Esophagus squamous epithelium (tissue), 5 donors: Measurements from ENCODE around the gene HOXC13. TPM values are rescaled to one million over a fixed set of nuclear protein-coding genes. Genes with fewer than 3 reads are reported as not detected.

Experiments used
- DNase-seq: peaks from one replicate; lab custom pipeline; 2025; lab: John Stamatoyannopoulos, UW
- H3K27ac ChIP-seq, 4 donors: fragments of 200-600 bp; sonication (generic); one replicate each; pipeline ENCODE4 v1.5.1; 2016 to 2019; ENCODE audit warnings: mild to moderate bottlenecking in 1 of 4
- H3K27me3 ChIP-seq, 4 donors: fragments of 200-600 bp; sonication (generic); 1 replicate in 3 of 4; 2 replicates in 1 of 4; pipeline versions ENCODE4 v1.5.1 to v1.6.0; 2017 to 2021; ENCODE audit warnings: antibody characterized with exemption in 1 of 4
- H3K36me3 ChIP-seq, 3 donors: fragments of 200-600 bp; sonication (generic); one replicate each; pipeline ENCODE4 v1.5.1; 2016 to 2019
- H3K4me1 ChIP-seq, 3 donors: fragments of 200-600 bp; sonication (generic); one replicate each; pipeline ENCODE4 v1.5.1; 2017 to 2019
- H3K4me3 ChIP-seq, 4 donors: fragments of 200-600 bp; sonication (generic); 1 replicate in 3 of 4; 2 replicates in 1 of 4; pipeline ENCODE4 v1.5.1; 2016 to 2019; ENCODE audit warnings: mild to moderate bottlenecking in 2 of 4, moderate library complexity in 1 of 4
- H3K9me3 ChIP-seq, 3 donors: fragments of 200-600 bp; sonication (generic); one replicate each; pipeline ENCODE4 v1.5.1; 2016 to 2019
- CTCF ChIP-seq, 6 experiments: fragments of 450-650 bp in 4 of 6; fragments of 200-600 bp in 2 of 6; sonication (generic) in 2 of 6; IDR thresholded peaks; one replicate each; pipeline ENCODE4 v1.5.1; 2016 to 2019; ENCODE audit warnings: antibody characterized with exemption in 6 of 6, mild to moderate bottlenecking in 4 of 6, moderate library complexity in 4 of 6
- POLR2A ChIP-seq, 4 donors: fragments of 450-650 bp; IDR thresholded peaks; one replicate each; pipeline ENCODE4 v1.6.1; 2017; ENCODE audit warnings: antibody characterized with exemption in 4 of 4, mild to moderate bottlenecking in 4 of 4, moderate library complexity in 3 of 4
- WGBS, 2 donors: methylation state at CpG; one replicate each; pipeline ENCODE4 v1.1.5; 2018; 5-methylcytosine and 5-hydroxymethylcytosine counted together
- intact Hi-C: fragments of 100-400 bp; cut with DNase I; formaldehyde crosslinking; loops from one replicate; pipeline ENCODE4 v1.15.0; 2022
- total RNA-seq, 4 donors: library from RNA; depleted of rRNA; stranded (reverse); fragments of >200 nt; gene quantifications; one replicate each; pipeline ENCODE4 v1.1.0, GENCODE V29; 2016
- donor health status: DM: yes; HTN: yes; CAD: no.

HOXC13 gene
- total RNA-seq, 4 donors from 2014 or later = 0.83 TPM; not detected in 3

- 12 to 20% methylated on average over 25 to 40 of the region's 51 CpGs for WGBS, 2 donors
- Histone ChIP-seq H3K9me3 (no peaks in the 10 kb centered on the region), H3K4me1 (peaks cover 0 to 6% (median 0%) of the 10 kb centered on the region in 3 donors), H3K36me3 (no peaks in the 10 kb centered on the region), H3K27me3 (peaks cover 21 to 100% (median 49%) of the 10 kb centered on the region in 4 donors), H3K27ac (no peak overlapping the region), H3K4me3 (no peak overlapping the region)
- TF ChIP-seq CTCF (IDR thresholded peaks at IDR 0.05) (no peak), POLR2A (IDR thresholded peaks at IDR 0.05) (no peak)
- DNase-seq = no peak
- intact Hi-C loops = no loop called here
Measured at GRCh38 chr12:53944907-53945847, 6.5 kb downstream of the HOXC13 start.

- Histone ChIP-seq H3K27ac (no peak overlapping the region), H3K36me3 (no peaks in the 10 kb centered on the region), H3K9me3 (no peaks in the 10 kb centered on the region), H3K4me1 (peaks cover 0 to 22% (median 0%) of the 10 kb centered on the region in 3 donors), H3K27me3 (peaks cover 39 to 100% (median 65%) of the 10 kb centered on the region in 4 donors), H3K4me3 (no peak overlapping the region)
- TF ChIP-seq CTCF (IDR thresholded peaks at IDR 0.05) (no peak), POLR2A (IDR thresholded peaks at IDR 0.05) (no peak)
- no peak for DNase-seq
- intact Hi-C loops = no loop called here
Measured at GRCh38 chr12:53947743-53948142, 9.1 kb downstream of the HOXC13 start.

GRCh38 chr12:53948650-53949593 is 10.3 kb downstream of the HOXC13 start:
- no peak overlapping the region for H3K4me3 ChIP-seq
- H3K27ac ChIP-seq = no peak overlapping the region
- H3K36me3 ChIP-seq = no peaks in the 10 kb centered on the region
- intact Hi-C loops = no loop called here
- WGBS, 2 donors = 46 to 52% methylated on average over 3 of the region's 9 CpGs
- H3K4me1 ChIP-seq = peaks cover 0 to 28% (median 5%) of the 10 kb centered on the region in 3 donors
- no peak for DNase-seq
- TF ChIP-seq CTCF (IDR thresholded peaks at IDR 0.05) (no peak), POLR2A (IDR thresholded peaks at IDR 0.05) (no peak)
- peaks cover 51 to 100% (median 72%) of the 10 kb centered on the region in 4 donors for H3K27me3 ChIP-seq
- H3K9me3 ChIP-seq = no peaks in the 10 kb centered on the region

GRCh38 chr12:53949631-53950436 is 11.2 kb downstream of the HOXC13 start:
- no peaks in the 10 kb centered on the region for H3K36me3 ChIP-seq
- WGBS, 2 donors = 9% methylated on average over 15 of the region's 34 CpGs
- no peaks in the 10 kb centered on the region for H3K9me3 ChIP-seq
- H3K4me3 ChIP-seq = no peak overlapping the region
- H3K4me1 ChIP-seq = peaks cover 0 to 30% (median 5%) of the 10 kb centered on the region in 3 donors
- H3K27ac ChIP-seq = no peak overlapping the region
- DNase-seq = no peak
- H3K27me3 ChIP-seq = peaks cover 53 to 100% (median 72%) of the 10 kb centered on the region in 4 donors
- TF ChIP-seq POLR2A (IDR thresholded peaks at IDR 0.05) (no peak), CTCF (IDR thresholded peaks at IDR 0.05) (no peak)
- intact Hi-C loops = no loop called here
